BLaER1 (cell line): ENCODE measurements around the gene ARL6IP5.

ENCODE experiments used
- H3K27ac ChIP-seq: shearing (Covaris generic); formaldehyde crosslinking; 2 replicates; pipeline ENCODE4 v1.8.1; 2022
- H3K27me3 ChIP-seq: shearing (Covaris generic); formaldehyde crosslinking; 2 replicates; pipeline ENCODE4 v1.8.1; 2022
- H3K36me3 ChIP-seq: shearing (Covaris generic); formaldehyde crosslinking; 2 replicates; pipeline ENCODE4 v1.8.1; 2022
- H3K4me1 ChIP-seq: shearing (Covaris generic); formaldehyde crosslinking; 2 replicates; pipeline ENCODE4 v1.8.1; 2022
- H3K4me2 ChIP-seq: shearing (Covaris generic); formaldehyde crosslinking; 2 replicates; pipeline ENCODE4 v1.8.1; 2022
- H3K4me3 ChIP-seq: shearing (Covaris generic); formaldehyde crosslinking; 2 replicates; pipeline ENCODE4 v1.8.1; 2022
- H3K9ac ChIP-seq: shearing (Covaris generic); formaldehyde crosslinking; 2 replicates; pipeline ENCODE4 v1.8.1; 2022
- H3K9me3 ChIP-seq: shearing (Covaris generic); formaldehyde crosslinking; 2 replicates; pipeline ENCODE4 v1.8.1; 2022
- H4K20me1 ChIP-seq: shearing (Covaris generic); formaldehyde crosslinking; 2 replicates; pipeline ENCODE4 v1.8.1; 2022
- Cebpa-rat ChIP-seq: shearing (Covaris generic); IDR thresholded peaks from 2 replicates; pipeline ENCODE4 v1.8.1; 2022

Gene ARL6IP5

DNA sequence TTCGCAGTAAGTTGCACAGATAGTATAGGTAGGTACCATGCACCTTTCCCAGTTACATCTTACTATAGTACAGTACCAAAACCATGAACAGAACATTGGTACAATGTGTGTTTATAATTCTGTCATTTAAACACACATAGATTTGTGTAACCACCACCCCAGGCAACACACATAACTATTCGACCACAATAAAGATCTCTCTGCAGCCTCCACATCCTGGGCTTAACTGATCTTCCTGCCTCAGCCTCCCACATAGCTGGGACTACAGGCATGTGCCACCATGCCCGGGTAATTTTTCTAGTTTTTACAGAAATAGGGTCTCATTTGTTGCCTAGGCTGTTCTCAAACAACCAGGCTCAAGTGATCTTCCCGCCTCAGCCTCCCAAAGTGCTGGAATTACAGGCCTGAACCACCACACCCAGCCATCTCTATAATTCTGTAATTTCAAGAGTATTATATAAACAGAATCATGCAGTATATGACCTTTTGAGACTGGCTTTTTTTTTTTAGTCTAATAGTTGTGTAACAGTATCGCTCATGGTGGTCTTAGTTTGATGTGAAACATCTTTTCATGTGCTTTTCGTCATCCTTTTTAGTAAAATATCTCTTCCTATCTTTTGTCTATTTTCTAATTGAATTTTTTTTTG, 19.3 kb upstream of the ARL6IP5 start:
- H4K20me1 ChIP-seq, result no peaks in the 10 kb centered on the region
- peaks cover 35% of the 10 kb centered on the region for H3K4me1 ChIP-seq
- peaks cover 46% of the 10 kb centered on the region for H3K36me3 ChIP-seq
- H3K27me3 ChIP-seq, result no peaks in the 10 kb centered on the region
- H3K27ac ChIP-seq, result no peak overlapping the region
- H3K4me3 ChIP-seq, result no peak overlapping the region
- H3K9me3 ChIP-seq, result no peaks in the 10 kb centered on the region
- peak overlapping the region; percentile 50; the same call in 1 of the 2 replicates for H3K4me2 ChIP-seq
- no peak for TF ChIP-seq Cebpa-rat
- no peak overlapping the region for H3K9ac ChIP-seq

DNA sequence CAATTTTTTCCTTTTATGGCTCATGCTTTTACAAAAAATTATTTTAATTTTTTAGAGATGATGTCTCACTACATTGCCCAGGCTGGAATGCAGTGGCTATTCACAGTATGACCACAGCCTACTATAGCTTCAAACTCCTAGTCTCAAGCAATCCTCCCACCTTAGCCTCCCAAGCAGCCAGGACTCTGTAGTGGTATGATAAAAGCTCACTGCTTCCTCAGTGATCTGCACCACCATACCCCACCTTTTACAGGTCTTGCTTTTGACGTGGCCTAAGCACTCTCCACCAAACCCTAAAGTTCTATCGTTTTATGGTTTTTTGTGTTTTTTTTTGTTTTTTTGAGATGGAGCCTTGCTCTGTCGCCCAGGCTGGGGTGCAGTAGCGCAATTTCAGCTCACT, 18.6 kb upstream of the ARL6IP5 start:
- Histone ChIP-seq H3K4me2 (no peak overlapping the region; the same call in 1 of the 2 replicates), H3K27me3 (no peaks in the 10 kb centered on the region), H3K27ac (no peak overlapping the region), H4K20me1 (no peaks in the 10 kb centered on the region), H3K4me1 (peaks cover 35% of the 10 kb centered on the region), H3K9ac (no peak overlapping the region), H3K9me3 (no peaks in the 10 kb centered on the region), H3K4me3 (no peak overlapping the region), H3K36me3 (peaks cover 46% of the 10 kb centered on the region)
- no peak for TF ChIP-seq Cebpa-rat

DNA sequence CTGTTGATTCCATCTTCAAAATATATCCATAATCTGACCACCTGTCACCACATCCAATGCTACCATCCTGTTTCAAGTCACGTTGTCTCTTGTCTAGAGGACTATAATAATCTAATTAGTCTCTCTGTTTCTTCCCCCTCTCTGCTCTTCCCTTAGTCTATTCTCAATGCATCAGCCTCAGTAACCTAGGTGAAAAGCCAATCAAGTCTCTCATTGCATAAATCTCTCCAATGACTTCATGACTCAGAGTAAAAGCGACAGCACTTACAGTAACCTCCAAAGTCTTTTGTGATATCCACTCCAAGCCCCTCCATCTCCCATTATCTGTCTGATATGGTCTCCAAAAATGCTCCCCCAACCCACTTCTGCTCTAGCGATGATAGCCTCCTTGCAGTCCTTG, 11.8 kb upstream of the ARL6IP5 start:
- no peak overlapping the region for H3K4me2 ChIP-seq
- H4K20me1 ChIP-seq, result peaks cover 15% of the 10 kb centered on the region
- no peak overlapping the region for H3K27ac ChIP-seq
- H3K9me3 ChIP-seq, result no peaks in the 10 kb centered on the region
- no peak for TF ChIP-seq Cebpa-rat
- peaks cover 17% of the 10 kb centered on the region for H3K4me1 ChIP-seq
- no peak overlapping the region for H3K4me3 ChIP-seq
- no peak overlapping the region for H3K9ac ChIP-seq
- no peaks in the 10 kb centered on the region for H3K27me3 ChIP-seq
- peaks cover 62% of the 10 kb centered on the region for H3K36me3 ChIP-seq

DNA sequence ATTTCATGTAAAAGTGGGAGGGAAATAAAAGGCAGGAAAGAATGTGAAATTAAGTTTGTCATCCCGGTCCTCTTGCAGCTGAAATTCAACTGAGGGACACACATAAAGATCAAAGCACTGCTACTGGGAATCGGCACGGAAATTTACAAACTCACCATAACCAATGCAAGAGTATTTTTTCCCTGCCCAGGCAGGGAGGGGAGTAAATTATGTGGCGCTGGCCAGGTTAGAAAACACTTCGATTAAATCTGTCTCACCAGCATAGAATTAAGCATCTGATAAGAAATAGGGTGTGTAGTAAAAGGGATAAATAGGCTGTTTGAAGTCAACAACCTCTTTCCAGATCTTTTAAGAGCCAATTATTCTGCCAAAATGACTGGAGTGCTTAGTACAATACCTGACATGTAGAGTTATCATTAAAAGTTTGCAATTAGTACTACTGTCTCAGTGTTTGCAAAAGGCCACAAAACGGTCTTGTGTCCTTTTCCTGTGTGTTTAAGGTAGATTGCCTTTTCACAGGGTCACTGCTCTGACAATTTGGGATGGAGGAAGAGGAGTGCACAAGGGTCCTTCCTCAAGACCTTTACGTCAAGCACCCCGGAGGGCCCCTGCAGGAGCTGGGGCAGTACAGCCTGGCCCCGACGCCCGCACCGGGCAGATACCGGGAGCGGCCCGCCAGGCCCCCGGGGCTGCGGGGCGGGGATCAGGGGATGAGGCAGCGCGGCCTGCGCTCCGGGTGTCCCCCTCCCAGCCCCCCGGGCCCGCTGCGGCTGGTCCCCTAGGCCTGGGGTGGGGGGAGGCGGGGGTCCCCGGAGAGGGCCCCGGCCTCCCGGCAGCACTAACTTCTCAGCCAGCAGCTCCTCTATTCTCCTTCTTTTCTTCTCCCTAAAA, 5.2 kb upstream of the ARL6IP5 start:
- H3K9ac ChIP-seq, result peak overlapping the region; percentile 95
- H3K27ac ChIP-seq, result peak overlapping the region; percentile 93
- TF ChIP-seq Cebpa-rat, result no peak

DNA sequence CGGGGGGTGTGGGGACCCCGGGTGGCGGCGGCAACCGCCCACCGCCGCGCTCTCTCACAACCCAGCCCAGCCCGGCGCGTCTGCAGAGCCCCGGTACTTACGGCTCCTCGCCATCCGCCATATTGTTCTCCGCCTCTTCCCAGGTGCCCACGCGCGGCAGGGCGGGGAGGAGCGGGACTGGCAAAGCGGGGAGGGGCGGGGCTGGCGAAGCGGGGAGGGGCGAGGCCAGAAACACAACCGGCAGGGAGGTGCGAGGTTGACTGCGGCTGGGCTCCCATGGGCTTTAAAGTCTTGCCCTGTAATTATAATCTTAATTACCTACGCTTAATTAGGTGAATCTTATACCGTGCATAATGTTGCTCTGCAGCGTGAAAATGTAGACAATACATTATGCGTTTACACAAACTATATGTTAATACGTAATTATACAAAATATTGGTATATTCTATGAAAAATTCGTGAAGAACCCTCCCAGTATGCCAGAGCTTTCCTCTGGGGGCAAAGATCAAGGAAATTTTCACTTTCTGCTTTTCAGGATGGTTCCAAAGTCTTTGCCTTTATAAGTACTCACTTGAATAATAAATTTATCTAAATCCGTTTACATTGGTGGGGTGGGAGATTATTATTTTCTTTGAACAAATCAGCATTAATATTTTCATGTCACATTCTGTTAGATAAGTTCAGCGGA, 4.4 kb upstream of the ARL6IP5 start, which contains the start of gene UBA3:
Gene UBA3 (minus strand): TSS at position 133 of the 688 bp plus-strand sequence. CDS start 12 bp downstream, at position 121.
- H3K27me3 ChIP-seq, result no peaks in the 10 kb centered on the region
- peaks cover 62% of the 10 kb centered on the region for H3K4me1 ChIP-seq
- peak within 1 kb of the TSS; percentile 89 for H3K4me3 ChIP-seq
- peak within 1 kb of the TSS; percentile 97 for H3K4me2 ChIP-seq
- H3K36me3 ChIP-seq, result peaks cover 13% of the 10 kb centered on the region
- peaks cover 16% of the 10 kb centered on the region for H4K20me1 ChIP-seq
- H3K9ac ChIP-seq, result peak within 1 kb of the TSS; percentile 95
- no peaks in the 10 kb centered on the region for H3K9me3 ChIP-seq
- no peak for TF ChIP-seq Cebpa-rat
- H3K27ac ChIP-seq, result peak within 1 kb of the TSS; percentile 93

More for the DNA sequence above, 5.2 kb upstream of the ARL6IP5 start:
- Histone ChIP-seq H3K4me2 (peak overlapping the region; percentile 97), H3K4me1 (peaks cover 61% of the 10 kb centered on the region), H4K20me1 (peaks cover 16% of the 10 kb centered on the region), H3K9me3 (no peaks in the 10 kb centered on the region), H3K36me3 (peaks cover 19% of the 10 kb centered on the region), H3K27me3 (no peaks in the 10 kb centered on the region), H3K4me3 (peak overlapping the region; percentile 89)

DNA sequence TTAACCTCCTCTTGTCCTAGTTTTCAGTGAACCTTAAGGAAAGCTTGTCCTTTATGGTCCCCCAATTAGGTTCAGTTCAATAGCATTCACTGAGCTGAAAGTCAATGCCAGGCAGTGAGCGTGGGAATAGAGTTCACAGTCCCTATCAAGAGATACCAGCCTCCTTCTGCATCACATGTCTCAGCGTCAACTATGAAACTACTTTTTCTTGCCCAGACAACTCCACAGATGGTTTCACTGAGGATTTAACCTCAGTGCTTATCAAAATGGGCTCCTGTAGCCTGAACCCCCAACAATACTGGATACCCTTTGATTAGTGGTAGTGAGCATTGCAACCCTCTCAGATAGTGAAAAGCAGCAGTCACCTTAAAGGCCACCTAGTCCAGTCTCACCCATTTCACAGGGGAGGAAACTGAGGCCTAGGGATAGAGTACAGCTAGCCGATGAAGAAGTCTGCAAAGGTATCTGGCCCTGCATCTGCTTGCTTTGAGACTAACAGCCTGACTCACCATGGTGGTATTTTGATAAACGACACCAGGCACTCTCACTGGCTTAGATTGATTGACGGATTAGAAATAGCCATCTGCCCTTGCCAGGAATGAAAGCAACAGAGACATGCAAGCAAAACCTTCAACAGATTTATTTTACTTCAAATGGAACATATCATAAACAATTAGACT, 3.0 kb upstream of the ARL6IP5 start:
- H3K27ac ChIP-seq, result peak overlapping the region; percentile 50
- no peak for TF ChIP-seq Cebpa-rat
- H3K4me3 ChIP-seq, result no peak overlapping the region
- peaks cover 16% of the 10 kb centered on the region for H4K20me1 ChIP-seq
- peaks cover under 1% of the 10 kb centered on the region; the same call in 1 of the 2 replicates for H3K36me3 ChIP-seq
- no peaks in the 10 kb centered on the region for H3K27me3 ChIP-seq
- H3K9ac ChIP-seq, result peak overlapping the region; percentile 45
- peak overlapping the region; percentile 87 for H3K4me2 ChIP-seq
- H3K9me3 ChIP-seq, result no peaks in the 10 kb centered on the region
- peaks cover 71% of the 10 kb centered on the region for H3K4me1 ChIP-seq

DNA sequence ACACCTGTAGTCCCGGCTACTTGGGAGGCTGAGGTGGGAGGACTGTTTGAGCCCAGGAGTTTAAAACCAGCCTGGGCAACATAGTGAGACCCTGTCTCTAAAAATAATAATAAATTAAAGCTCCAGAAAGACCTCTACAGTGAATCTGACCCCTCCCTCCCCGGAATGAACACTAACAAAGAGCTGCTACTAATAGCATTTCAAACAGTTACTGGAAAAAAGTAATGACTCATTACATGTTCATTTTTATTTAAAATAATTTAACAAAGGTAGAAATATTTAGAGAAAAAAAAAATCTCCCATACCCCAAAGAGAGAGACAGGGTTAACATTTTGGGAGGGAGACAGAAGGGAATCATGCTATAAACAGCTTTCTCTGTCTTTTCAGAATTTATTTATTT, 2.4 kb upstream of the ARL6IP5 start:
- Histone ChIP-seq H3K27ac (peak overlapping the region; percentile 50), H3K9ac (peak overlapping the region; percentile 45), H3K27me3 (no peaks in the 10 kb centered on the region), H3K36me3 (no peaks in the 10 kb centered on the region), H3K4me2 (peak overlapping the region; percentile 87), H3K4me1 (peaks cover 77% of the 10 kb centered on the region), H3K9me3 (no peaks in the 10 kb centered on the region), H4K20me1 (peaks cover 16% of the 10 kb centered on the region), H3K4me3 (peak overlapping the region; percentile 30; the same call in 1 of the 2 replicates)
- TF ChIP-seq Cebpa-rat, result no peak

DNA sequence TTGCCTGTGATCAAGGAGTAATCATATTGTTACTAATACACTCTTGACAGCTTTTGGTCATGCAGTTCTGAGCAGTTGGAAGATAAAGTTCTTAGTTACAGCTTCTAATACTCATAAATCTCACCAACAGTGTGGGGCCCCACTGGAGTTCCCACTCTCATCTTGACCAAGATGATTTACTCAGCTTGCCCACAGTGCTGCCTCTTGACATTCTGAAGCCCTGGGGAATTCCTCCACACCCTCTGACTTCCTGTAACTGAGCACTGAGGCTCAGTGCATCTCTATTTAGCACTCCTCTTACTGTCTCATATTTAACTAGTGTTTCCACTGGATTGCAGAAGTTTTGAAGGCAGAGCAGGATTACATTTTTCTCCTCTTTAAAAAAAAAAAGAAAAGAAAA, 1.9 kb upstream of the ARL6IP5 start:
- peak overlapping the region; percentile 87 for H3K4me2 ChIP-seq
- H3K4me3 ChIP-seq, result peak overlapping the region; percentile 30; the same call in 1 of the 2 replicates
- H4K20me1 ChIP-seq, result peaks cover 16% of the 10 kb centered on the region
- H3K27me3 ChIP-seq, result no peaks in the 10 kb centered on the region
- peak overlapping the region; percentile 45; the same call in 1 of the 2 replicates for H3K9ac ChIP-seq
- H3K27ac ChIP-seq, result peak overlapping the region; percentile 50
- TF ChIP-seq Cebpa-rat, result no peak
- H3K36me3 ChIP-seq, result no peaks in the 10 kb centered on the region
- H3K4me1 ChIP-seq, result peaks cover 79% of the 10 kb centered on the region
- no peaks in the 10 kb centered on the region for H3K9me3 ChIP-seq

DNA sequence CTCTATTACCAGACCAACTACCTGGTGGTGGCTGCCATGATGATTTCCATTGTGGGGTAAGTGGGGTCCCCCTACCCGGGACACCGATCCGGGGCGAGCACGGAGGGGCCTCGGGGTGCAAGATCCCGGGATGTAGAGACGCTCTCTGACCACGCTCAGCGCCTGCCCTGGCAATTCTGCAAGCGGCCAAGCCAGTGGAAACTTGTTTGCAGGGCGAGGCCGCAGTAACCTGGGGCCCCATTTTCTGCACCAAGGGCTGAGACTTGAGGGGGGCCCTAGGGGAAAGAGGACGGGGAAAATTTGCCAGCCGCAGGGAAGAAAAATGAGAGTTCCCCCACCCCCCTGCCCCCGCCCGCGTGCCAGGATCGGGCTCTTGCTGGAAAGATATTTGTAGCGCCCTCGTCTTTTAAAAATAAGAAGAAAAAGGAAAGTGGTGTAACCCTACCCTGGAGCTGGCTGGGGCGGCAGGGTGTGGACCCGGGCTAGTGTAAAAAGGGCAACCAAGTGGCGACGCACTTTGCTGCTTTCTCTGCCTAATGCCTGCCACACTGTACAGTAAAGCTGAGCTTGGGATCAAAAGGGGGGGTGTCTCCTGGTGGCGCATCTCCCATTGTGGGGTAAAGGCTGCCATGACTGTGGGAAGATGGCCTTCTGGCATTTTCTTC, 563 bp downstream of the ARL6IP5 start:
- H4K20me1 ChIP-seq, result no peaks in the 10 kb centered on the region
- TF ChIP-seq Cebpa-rat, result no peak
- H3K9me3 ChIP-seq, result no peaks in the 10 kb centered on the region
- peak overlapping the region; percentile 87 for H3K4me2 ChIP-seq
- peak overlapping the region; percentile 68 for H3K27ac ChIP-seq
- no peaks in the 10 kb centered on the region for H3K27me3 ChIP-seq
- peak overlapping the region; percentile 85 for H3K9ac ChIP-seq
- peaks cover 83% of the 10 kb centered on the region for H3K4me1 ChIP-seq
- H3K4me3 ChIP-seq, result peak overlapping the region; percentile 92
- H3K36me3 ChIP-seq, result peaks cover 11% of the 10 kb centered on the region; the same call in 1 of the 2 replicates
